HEK293 (cell line): ENCODE data around the gene GEMIN7.

Source experiments
- IKZF3 ChIP-seq: fragments of 450-650 bp; IDR thresholded peaks from 2 replicates; pipeline ENCODE4 v1.5.0; 2018; ENCODE audit warnings: missing biosample characterization, mild to moderate bottlenecking, missing genetic modification characterization, moderate library complexity
- KLF1 ChIP-seq: fragments of 450-650 bp; formaldehyde crosslinking; IDR thresholded peaks from 2 replicates; pipeline ENCODE4 v1.5.1; 2016; ENCODE audit warnings: missing biosample characterization, missing genetic modification characterization
- SALL2 ChIP-seq: fragments of 450-650 bp; formaldehyde crosslinking; IDR thresholded peaks from 2 replicates; pipeline ENCODE4 v1.5.0; 2017; ENCODE audit warnings: missing biosample characterization, mild to moderate bottlenecking, missing genetic modification characterization, borderline replicate concordance
- SP2 ChIP-seq: fragments of 450-650 bp; formaldehyde crosslinking; IDR thresholded peaks from 2 replicates; pipeline ENCODE4 v1.5.1; 2016; ENCODE audit warnings: missing biosample characterization, missing genetic modification characterization
- ZBTB21 ChIP-seq: fragments of 450-650 bp; formaldehyde crosslinking; IDR thresholded peaks from 2 replicates; pipeline ENCODE4 v1.5.1; 2017; ENCODE audit warnings: missing biosample characterization, missing genetic modification characterization
- ZBTB7A ChIP-seq: fragments of 450-650 bp; formaldehyde crosslinking; IDR thresholded peaks from 2 replicates; pipeline ENCODE4 v1.5.1; 2016; ENCODE audit warnings: low read depth, missing biosample characterization, missing genetic modification characterization
- ZNF169 ChIP-seq: fragments of 450-650 bp; formaldehyde crosslinking; IDR thresholded peaks from 2 replicates; pipeline ENCODE4 v1.5.1; 2016; ENCODE audit warnings: missing biosample characterization, missing genetic modification characterization
- ZNF274 ChIP-seq, 2 experiments: fragments of 200-500 bp in 1 of 2; fragments of 450-650 bp in 1 of 2; sonication (Bioruptor generic) in 1 of 2; formaldehyde crosslinking in 1 of 2; IDR thresholded peaks; 2 replicates each; pipeline versions ENCODE4 v1.5.1 to v1.6.1; 2014 to 2016; ENCODE audit warnings: borderline replicate concordance in 1 of 2, inconsistent platforms in 1 of 2, low read length in 1 of 2, missing biosample characterization in 1 of 2, missing genetic modification characterization in 1 of 2
- ZNF423 ChIP-seq: fragments of 450-650 bp; formaldehyde crosslinking; IDR thresholded peaks from 2 replicates; pipeline ENCODE4 v1.5.1; 2016; ENCODE audit warnings: missing biosample characterization, missing genetic modification characterization
- ZNF600 ChIP-seq: fragments of 450-650 bp; formaldehyde crosslinking; IDR thresholded peaks from 2 replicates; pipeline ENCODE4 v1.5.1; 2016; ENCODE audit warnings: missing biosample characterization, missing genetic modification characterization
- ZNF777 ChIP-seq: fragments of 450-650 bp; formaldehyde crosslinking; IDR thresholded peaks from 2 replicates; pipeline ENCODE4 v1.5.1; 2017; ENCODE audit warnings: missing biosample characterization, missing genetic modification characterization, borderline replicate concordance
- TF ChIP-seq, protein P1 (sequence below): fragments of 450-650 bp; formaldehyde crosslinking; IDR thresholded peaks from 2 replicates; pipeline ENCODE4 v1.5.1; 2016; ENCODE audit warnings: missing biosample characterization, missing genetic modification characterization
- TF ChIP-seq, protein P2 (sequence below): fragments of 450-650 bp; formaldehyde crosslinking; IDR thresholded peaks from 2 replicates; pipeline ENCODE4 v1.5.1; 2016; ENCODE audit warnings: missing biosample characterization, missing genetic modification characterization

GRCh38 chr19:45138303-45138751, 59.3 kb downstream of the GEMIN7 start:
- TF ChIP-seq, protein P1, sequence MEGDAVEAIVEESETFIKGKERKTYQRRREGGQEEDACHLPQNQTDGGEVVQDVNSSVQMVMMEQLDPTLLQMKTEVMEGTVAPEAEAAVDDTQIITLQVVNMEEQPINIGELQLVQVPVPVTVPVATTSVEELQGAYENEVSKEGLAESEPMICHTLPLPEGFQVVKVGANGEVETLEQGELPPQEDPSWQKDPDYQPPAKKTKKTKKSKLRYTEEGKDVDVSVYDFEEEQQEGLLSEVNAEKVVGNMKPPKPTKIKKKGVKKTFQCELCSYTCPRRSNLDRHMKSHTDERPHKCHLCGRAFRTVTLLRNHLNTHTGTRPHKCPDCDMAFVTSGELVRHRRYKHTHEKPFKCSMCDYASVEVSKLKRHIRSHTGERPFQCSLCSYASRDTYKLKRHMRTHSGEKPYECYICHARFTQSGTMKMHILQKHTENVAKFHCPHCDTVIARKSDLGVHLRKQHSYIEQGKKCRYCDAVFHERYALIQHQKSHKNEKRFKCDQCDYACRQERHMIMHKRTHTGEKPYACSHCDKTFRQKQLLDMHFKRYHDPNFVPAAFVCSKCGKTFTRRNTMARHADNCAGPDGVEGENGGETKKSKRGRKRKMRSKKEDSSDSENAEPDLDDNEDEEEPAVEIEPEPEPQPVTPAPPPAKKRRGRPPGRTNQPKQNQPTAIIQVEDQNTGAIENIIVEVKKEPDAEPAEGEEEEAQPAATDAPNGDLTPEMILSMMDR (tag by site-specific recombination) = no peak
- TF ChIP-seq ZNF423 (tag by site-specific recombination) (no peak), ZNF600 (no peak), ZBTB7A (tag by site-specific recombination) (no peak), IKZF3 (tag by site-specific recombination) (no peak), SALL2 (tag by site-specific recombination) (no peak), ZNF777 (tag by site-specific recombination) (no peak), ZNF274 (IDR thresholded peaks at IDR 0.05; ENCODE audit: low read length) (no peak), ZNF274 (tag by site-specific recombination; IDR thresholded peaks at IDR 0.05; ENCODE audit: borderline replicate concordance) (no peak), ZBTB21 (tag by site-specific recombination) (no peak), KLF1 (peak; percentile 88), SP2 (tag by site-specific recombination) (no peak), ZNF169 (tag by site-specific recombination) (no peak)
- TF ChIP-seq, protein P2, sequence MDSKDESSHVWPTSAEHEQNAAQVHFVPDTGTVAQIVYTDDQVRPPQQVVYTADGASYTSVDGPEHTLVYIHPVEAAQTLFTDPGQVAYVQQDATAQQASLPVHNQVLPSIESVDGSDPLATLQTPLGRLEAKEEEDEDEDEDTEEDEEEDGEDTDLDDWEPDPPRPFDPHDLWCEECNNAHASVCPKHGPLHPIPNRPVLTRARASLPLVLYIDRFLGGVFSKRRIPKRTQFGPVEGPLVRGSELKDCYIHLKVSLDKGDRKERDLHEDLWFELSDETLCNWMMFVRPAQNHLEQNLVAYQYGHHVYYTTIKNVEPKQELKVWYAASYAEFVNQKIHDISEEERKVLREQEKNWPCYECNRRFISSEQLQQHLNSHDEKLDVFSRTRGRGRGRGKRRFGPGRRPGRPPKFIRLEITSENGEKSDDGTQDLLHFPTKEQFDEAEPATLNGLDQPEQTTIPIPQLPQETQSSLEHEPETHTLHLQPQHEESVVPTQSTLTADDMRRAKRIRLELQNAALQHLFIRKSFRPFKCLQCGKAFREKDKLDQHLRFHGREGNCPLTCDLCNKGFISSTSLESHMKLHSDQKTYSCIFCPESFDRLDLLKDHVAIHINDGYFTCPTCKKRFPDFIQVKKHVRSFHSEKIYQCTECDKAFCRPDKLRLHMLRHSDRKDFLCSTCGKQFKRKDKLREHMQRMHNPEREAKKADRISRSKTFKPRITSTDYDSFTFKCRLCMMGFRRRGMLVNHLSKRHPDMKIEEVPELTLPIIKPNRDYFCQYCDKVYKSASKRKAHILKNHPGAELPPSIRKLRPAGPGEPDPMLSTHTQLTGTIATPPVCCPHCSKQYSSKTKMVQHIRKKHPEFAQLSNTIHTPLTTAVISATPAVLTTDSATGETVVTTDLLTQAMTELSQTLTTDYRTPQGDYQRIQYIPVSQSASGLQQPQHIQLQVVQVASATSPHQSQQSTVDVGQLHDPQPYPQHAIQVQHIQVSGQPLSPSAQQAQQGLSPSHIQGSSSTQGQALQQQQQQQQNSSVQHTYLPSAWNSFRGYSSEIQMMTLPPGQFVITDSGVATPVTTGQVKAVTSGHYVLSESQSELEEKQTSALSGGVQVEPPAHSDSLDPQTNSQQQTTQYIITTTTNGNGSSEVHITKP (tag by site-specific recombination) = no peak
